HL-60 (cell line): ENCODE results near the gene RFLNA.
"Not testable (repeated sequence)": the region's sequence is repeated elsewhere in the genome, so short reads cannot be mapped to it uniquely, and the experiment has no call there.

Source experiments
- DNase-seq, 2 experiments: peaks; one replicate each; pipeline ENCODE4 v3.0.0-alpha.2; 2010 to 2020; ENCODE audit warnings: low read depth in 1 of 2, low spot score in 1 of 2
- H3K27ac ChIP-seq: fragments of 250-450 bp; sonication (Bioruptor Pico); replicated peaks from 2 replicates; pipeline ENCODE4 v1.5.1; 2020; ENCODE audit warnings: mild to moderate bottlenecking, moderate library complexity
- H3K27me3 ChIP-seq: fragments of 250-450 bp; sonication (Bioruptor Pico); 2 replicates; pipeline ENCODE4 v1.5.1; 2021; ENCODE audit warnings: mild to moderate bottlenecking, moderate library complexity; ENCODE audit not compliant: insufficient read depth, poor library complexity, severe bottlenecking
- H3K4me3 ChIP-seq: replicated peaks from 2 replicates; pipeline ENCODE4 v1.5.1; 2011; ENCODE audit warnings: mild to moderate bottlenecking, control low read depth, low read length; ENCODE audit not compliant: insufficient read depth
- CTCF ChIP-seq: IDR thresholded peaks from one replicate; pipeline ENCODE4 v1.5.1; 2011; ENCODE audit warnings: low read length, control low read depth, inconsistent platforms; ENCODE audit not compliant: insufficient read depth
- GABPA ChIP-seq: IDR thresholded peaks from 2 replicates; pipeline ENCODE4 v1.6.1; 2012; ENCODE audit warnings: low read depth
- POLR2AphosphoS5 ChIP-seq: IDR thresholded peaks from 2 replicates; pipeline ENCODE4 v1.6.1; 2012; ENCODE audit warnings: low read depth
- REST ChIP-seq: IDR thresholded peaks from 2 replicates; pipeline ENCODE4 v1.6.1; 2012; ENCODE audit warnings: low read depth; ENCODE audit not compliant: insufficient replicate concordance
- SPI1 ChIP-seq: IDR thresholded peaks from 2 replicates; pipeline ENCODE4 v1.6.1; 2012; ENCODE audit warnings: low read depth, mild to moderate bottlenecking, borderline replicate concordance

The RFLNA gene

GRCh38 chr12:124322271-124322998 is 27.5 kb downstream of the RFLNA start:
- no peaks in the 10 kb centered on the region for H3K27me3 ChIP-seq
- DNase-seq, result no peak
- TF ChIP-seq POLR2AphosphoS5, result no peak
- TF ChIP-seq SPI1, result no peak
- no peak for TF ChIP-seq GABPA
- TF ChIP-seq REST, result no peak
- no peak for TF ChIP-seq CTCF
- no peak overlapping the region for H3K27ac ChIP-seq
- H3K4me3 ChIP-seq, result no peak overlapping the region

- not testable (repeated sequence) for H3K27ac ChIP-seq, H3K27me3 ChIP-seq, DNase-seq, H3K4me3 ChIP-seq
Measured at GRCh38 chr12:124322999-124323328, 28.1 kb downstream of the RFLNA start.

GRCh38 chr12:124323771-124324530 is 29.1 kb downstream of the RFLNA start:
- TF ChIP-seq CTCF (no peak), POLR2AphosphoS5 (peak; percentile 32; the same call in 1 of the 2 replicates)
- no peak for DNase-seq
- no peaks in the 10 kb centered on the region for H3K27me3 ChIP-seq
- H3K4me3 ChIP-seq, result no peak overlapping the region
- H3K27ac ChIP-seq, result no peak overlapping the region

DNA sequence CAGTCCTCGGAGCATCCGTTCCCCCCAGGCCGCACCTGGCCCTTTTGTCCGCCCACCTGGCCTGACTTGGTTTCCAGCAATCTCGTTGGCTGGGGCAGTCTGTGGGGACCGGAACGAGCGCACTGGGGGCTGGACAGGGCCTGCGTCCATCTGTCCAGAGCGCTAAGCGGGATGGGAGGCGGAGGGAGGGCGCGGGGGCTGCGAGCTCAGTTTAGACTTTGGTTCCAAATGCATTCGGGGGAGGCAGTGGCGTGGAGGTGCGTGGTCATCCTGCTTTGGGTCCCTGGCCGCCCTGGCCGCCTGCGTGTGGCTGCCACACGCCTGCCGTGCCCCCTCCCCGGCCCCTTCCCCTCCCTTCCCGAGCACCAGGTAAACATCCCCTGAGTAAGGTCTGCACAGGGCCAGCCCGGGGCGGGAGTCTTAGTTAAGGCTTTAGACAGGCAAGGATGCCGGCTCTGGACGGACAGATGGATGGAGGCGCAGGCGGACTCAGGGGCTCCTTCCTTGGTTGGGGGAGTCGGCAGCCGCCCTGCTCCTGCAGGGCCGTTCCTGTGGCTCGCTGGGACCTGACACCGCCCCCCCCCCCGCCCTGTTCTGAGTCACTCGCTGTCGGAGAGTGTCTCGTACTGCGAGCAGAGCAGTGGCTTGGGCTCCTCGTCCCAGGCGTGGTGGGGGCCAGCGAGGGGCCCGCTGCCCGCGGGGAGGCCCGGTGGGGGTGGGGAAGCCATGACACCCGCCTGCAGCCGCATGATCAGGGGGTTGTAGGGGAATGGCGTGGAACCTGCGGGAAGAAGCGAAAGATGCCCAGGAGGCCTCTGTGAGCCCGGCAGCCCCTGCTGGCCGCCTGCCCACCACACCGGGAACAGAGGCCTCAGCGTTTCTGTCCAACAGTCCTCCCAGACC is 30.2 kb downstream of the RFLNA start:
- TF ChIP-seq SPI1 (no peak), POLR2AphosphoS5 (no peak), CTCF (no peak), REST (no peak), GABPA (no peak)
- Histone ChIP-seq H3K4me3 (no peak overlapping the region), H3K27me3 (no peaks in the 10 kb centered on the region), H3K27ac (no peak overlapping the region)
- DNase-seq, result no peak
